ENCODE measurements around the gene NRXN3.

GRCh38 chr14:79712302-79712950, 1542.3 kb downstream of the NRXN3 start:
- TF ChIP-seq, protein P1, sequence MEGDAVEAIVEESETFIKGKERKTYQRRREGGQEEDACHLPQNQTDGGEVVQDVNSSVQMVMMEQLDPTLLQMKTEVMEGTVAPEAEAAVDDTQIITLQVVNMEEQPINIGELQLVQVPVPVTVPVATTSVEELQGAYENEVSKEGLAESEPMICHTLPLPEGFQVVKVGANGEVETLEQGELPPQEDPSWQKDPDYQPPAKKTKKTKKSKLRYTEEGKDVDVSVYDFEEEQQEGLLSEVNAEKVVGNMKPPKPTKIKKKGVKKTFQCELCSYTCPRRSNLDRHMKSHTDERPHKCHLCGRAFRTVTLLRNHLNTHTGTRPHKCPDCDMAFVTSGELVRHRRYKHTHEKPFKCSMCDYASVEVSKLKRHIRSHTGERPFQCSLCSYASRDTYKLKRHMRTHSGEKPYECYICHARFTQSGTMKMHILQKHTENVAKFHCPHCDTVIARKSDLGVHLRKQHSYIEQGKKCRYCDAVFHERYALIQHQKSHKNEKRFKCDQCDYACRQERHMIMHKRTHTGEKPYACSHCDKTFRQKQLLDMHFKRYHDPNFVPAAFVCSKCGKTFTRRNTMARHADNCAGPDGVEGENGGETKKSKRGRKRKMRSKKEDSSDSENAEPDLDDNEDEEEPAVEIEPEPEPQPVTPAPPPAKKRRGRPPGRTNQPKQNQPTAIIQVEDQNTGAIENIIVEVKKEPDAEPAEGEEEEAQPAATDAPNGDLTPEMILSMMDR (conservative IDR thresholded peaks at IDR 0.05; ENCODE audit: low read depth, low read length), result no peak
- TF ChIP-seq EZH2 (IDR thresholded peaks at IDR 0.05; ENCODE audit: low read length, unreplicated experiment) (no peak), EZH2phosphoT487 (IDR thresholded peaks at IDR 0.05; ENCODE audit: borderline replicate concordance, low read length) (no peak)
